H1 (cell line): ENCODE data around the gene NDEL1. TPM values are rescaled to one million over a fixed set of nuclear protein-coding genes. Genes with fewer than 3 reads are reported as not detected.

Experiments used
- CTCF ChIA-PET: fragments of 300-600 bp; sonication (Branson Sonifier 250); formaldehyde crosslinking; loops from one replicate; lab custom pipeline; 2021; ENCODE audit not compliant: partially characterized antibody; lab: Charles Lee
- POLR2A ChIA-PET: fragments of 300-600 bp; sonication (Branson Sonifier 250); formaldehyde crosslinking; loops from one replicate; lab custom pipeline; 2021; ENCODE audit warnings: inconsistent platforms; ENCODE audit not compliant: partially characterized antibody; lab: Charles Lee
- DNase-seq, 2 experiments: peaks; one replicate each; pipeline versions ENCODE4 v3.0.0 to v3.0.0-alpha.2; 2010 to 2022; ENCODE audit warnings: low spot score in 2 of 2, low read depth in 1 of 2, mixed read lengths in 1 of 2
- FAIRE-seq: peaks from 2 replicates; lab custom pipeline; 2011; peaks lifted over from hg19 to GRCh38; lab: Jason Lieb, UNC
- H2AFZ ChIP-seq: 2 replicates; pipeline ENCODE4 v1.8.1; 2012; ENCODE audit warnings: low read length, inconsistent platforms
- H2AK5ac ChIP-seq: 2 replicates; pipeline ENCODE4 v1.6.1; 2013; ENCODE audit warnings: low read depth, low read length
- H2BK120ac ChIP-seq: replicated peaks from 2 replicates; pipeline ENCODE3; 2013; ENCODE audit warnings: low read depth, low read length, inconsistent platforms
- H2BK12ac ChIP-seq: 2 replicates; pipeline ENCODE4 v1.6.1; 2013; ENCODE audit warnings: low read depth, low read length
- H2BK15ac ChIP-seq: 2 replicates; pipeline ENCODE4 v1.6.1; 2013; ENCODE audit warnings: low read length
- H2BK20ac ChIP-seq: 2 replicates; pipeline ENCODE4 v1.6.1; 2013; ENCODE audit warnings: low read length
- H2BK5ac ChIP-seq: 2 replicates; pipeline ENCODE4 v1.6.1; 2013; ENCODE audit warnings: low read depth, low read length
- H3K14ac ChIP-seq: 2 replicates; pipeline ENCODE4 v1.6.1; 2013; ENCODE audit warnings: inconsistent platforms; ENCODE audit not compliant: insufficient read length
- H3K18ac ChIP-seq: 2 replicates; pipeline ENCODE4 v1.6.1; 2013; ENCODE audit warnings: low read length; ENCODE audit errors: extremely low read depth
- H3K23ac ChIP-seq: 2 replicates; pipeline ENCODE4 v1.6.1; 2013; ENCODE audit warnings: inconsistent platforms; ENCODE audit not compliant: insufficient read length
- H3K23me2 ChIP-seq: 2 replicates; pipeline ENCODE4 v1.6.1; 2013; ENCODE audit warnings: low read depth, low read length
- H3K27ac ChIP-seq: 2 replicates; pipeline ENCODE4 v1.6.1; 2011; ENCODE audit warnings: low read depth, low read length, inconsistent platforms
- H3K27me3 ChIP-seq, 4 experiments: replicated peaks in 1 of 4; 1 replicate in 1 of 4; 2 replicates in 3 of 4; pipeline versions ENCODE4 v1.6.1 to v1.8.1; 2011 to 2013; ENCODE audit warnings: low read length in 3 of 4, mild to moderate bottlenecking in 3 of 4, inconsistent platforms in 2 of 4, mixed read lengths in 2 of 4, moderate library complexity in 1 of 4; ENCODE audit not compliant: control insufficient read depth in 3 of 4, insufficient read depth in 3 of 4; ENCODE audit errors: extremely low read depth in 1 of 4
- H3K36me3 ChIP-seq, 4 experiments: 2 replicates each; pipeline versions ENCODE4 v1.6.1 to v1.8.1; 2011 to 2013; ENCODE audit warnings: mild to moderate bottlenecking in 4 of 4, low read length in 3 of 4, moderate library complexity in 2 of 4, control low read depth in 1 of 4, inconsistent platforms in 1 of 4; ENCODE audit not compliant: insufficient read depth in 4 of 4, control insufficient read depth in 2 of 4
- H3K4ac ChIP-seq: replicated peaks from 2 replicates; pipeline ENCODE3; 2013; ENCODE audit warnings: low read length, low read depth, mixed read lengths, inconsistent platforms; ENCODE audit not compliant: insufficient read length
- H3K4me1 ChIP-seq, 4 experiments: replicated peaks in 1 of 4; 1 replicate in 1 of 4; 2 replicates in 3 of 4; pipeline versions ENCODE4 v1.6.1 to v1.8.1; 2011 to 2013; ENCODE audit warnings: low read length in 3 of 4, inconsistent platforms in 2 of 4, mixed read lengths in 1 of 4; ENCODE audit not compliant: insufficient read depth in 4 of 4, control insufficient read depth in 3 of 4
- H3K4me2 ChIP-seq, 2 experiments: 2 replicates each; pipeline versions ENCODE4 v1.6.1 to v1.8.1; 2011 to 2013; ENCODE audit warnings: low read depth in 2 of 2, low read length in 2 of 2, control low read depth in 1 of 2, inconsistent platforms in 1 of 2, mild to moderate bottlenecking in 1 of 2; ENCODE audit not compliant: insufficient read depth in 1 of 2
- H3K4me3 ChIP-seq, 4 experiments: fragments of 200-600, 300-600 bp in 1 of 4; sonication (generic), shearing (Covaris generic), sonication (Bioruptor Twin) in 1 of 4; 2 replicates each; pipeline versions ENCODE4 v1.5.1 to v1.8.1; 2011 to 2016; ENCODE audit warnings: low read length in 4 of 4, low read depth in 3 of 4, control low read depth in 2 of 4, inconsistent platforms in 2 of 4, mild to moderate bottlenecking in 2 of 4, mixed read lengths in 1 of 4, moderate library complexity in 1 of 4; ENCODE audit not compliant: insufficient read depth in 2 of 4; ENCODE audit errors: extremely low read depth in 1 of 4
- H3K56ac ChIP-seq: replicated peaks from 2 replicates; pipeline ENCODE3; 2013; ENCODE audit warnings: low read depth, mild to moderate bottlenecking, mixed read lengths, low read length, inconsistent platforms; ENCODE audit not compliant: insufficient read length
- H3K79me1 ChIP-seq: 2 replicates; pipeline ENCODE4 v1.6.1; 2013; ENCODE audit warnings: low read depth, low read length, control low read depth
- H3K79me2 ChIP-seq, 2 experiments: 2 replicates each; pipeline versions ENCODE4 v1.6.1 to v1.8.1; 2012 to 2013; ENCODE audit warnings: low read length in 2 of 2, mild to moderate bottlenecking in 2 of 2, inconsistent platforms in 1 of 2; ENCODE audit not compliant: insufficient read depth in 2 of 2, control insufficient read depth in 1 of 2
- H3K9ac ChIP-seq, 4 experiments: replicated peaks in 1 of 4; 1 replicate in 1 of 4; 2 replicates in 3 of 4; pipeline versions ENCODE4 v1.6.1 to v1.8.1; 2011 to 2013; ENCODE audit warnings: low read depth in 3 of 4, low read length in 3 of 4, control low read depth in 2 of 4, mild to moderate bottlenecking in 2 of 4, moderate library complexity in 2 of 4, inconsistent platforms in 1 of 4; ENCODE audit errors: extremely low read depth in 1 of 4
- H3K9me3 ChIP-seq, 2 experiments: 2 replicates each; pipeline versions ENCODE4 v1.6.1 to v1.8.1; 2012 to 2013; ENCODE audit warnings: mild to moderate bottlenecking in 2 of 2, moderate library complexity in 2 of 2, control low read depth in 1 of 2, inconsistent platforms in 1 of 2, low read depth in 1 of 2, low read length in 1 of 2, mixed read lengths in 1 of 2; ENCODE audit not compliant: insufficient read depth in 2 of 2
- H4K20me1 ChIP-seq, 2 experiments: replicated peaks in 1 of 2; 2 replicates each; pipeline versions ENCODE3 to v1.8.1; 2011 to 2013; ENCODE audit warnings: inconsistent platforms in 2 of 2, low read length in 2 of 2, mild to moderate bottlenecking in 1 of 2; ENCODE audit not compliant: insufficient read depth in 2 of 2, control insufficient read depth in 1 of 2
- H4K5ac ChIP-seq: 2 replicates; pipeline ENCODE4 v1.6.1; 2013; ENCODE audit warnings: low read length, low read depth, mixed read lengths, inconsistent platforms; ENCODE audit not compliant: insufficient read length
- H4K8ac ChIP-seq: 2 replicates; pipeline ENCODE4 v1.8.0; 2013; ENCODE audit warnings: mild to moderate bottlenecking, moderate library complexity, low read length, inconsistent platforms; ENCODE audit not compliant: insufficient read depth; ENCODE audit errors: extremely low read depth
- H4K91ac ChIP-seq: replicated peaks from 2 replicates; pipeline ENCODE3; 2013; ENCODE audit warnings: low read length, mixed read lengths, inconsistent platforms; ENCODE audit not compliant: insufficient read length
- BRCA1 ChIP-seq: IDR thresholded peaks from 2 replicates; pipeline ENCODE4 v1.6.1; 2012; ENCODE audit warnings: low read depth, low read length, improper control_type of control experiment
- CHD2 ChIP-seq: IDR thresholded peaks from 2 replicates; pipeline ENCODE4 v1.6.1; 2012; ENCODE audit warnings: low read length, improper control_type of control experiment
- CTBP2 ChIP-seq: IDR thresholded peaks from 2 replicates; pipeline ENCODE4 v1.7.0; 2011; ENCODE audit warnings: borderline replicate concordance, mild to moderate bottlenecking, moderate library complexity, mixed read lengths, low read length; ENCODE audit not compliant: insufficient read depth, insufficient read length
- EP300 ChIP-seq, 2 experiments: IDR thresholded peaks; 1 replicate in 1 of 2; 2 replicates in 1 of 2; pipeline ENCODE4 v1.6.1; 2011 to 2012; ENCODE audit warnings: low read depth in 2 of 2, low read length in 2 of 2, mild to moderate bottlenecking in 2 of 2, borderline replicate concordance in 1 of 2, inconsistent platforms in 1 of 2, moderate library complexity in 1 of 2
- HDAC2 ChIP-seq, 2 experiments: fragments of 300-600 bp in 1 of 2; sonication (generic) in 1 of 2; IDR thresholded peaks; 2 replicates each; pipeline ENCODE4 v1.6.1; 2011 to 2012; ENCODE audit warnings: low read depth in 2 of 2, low read length in 2 of 2, mild to moderate bottlenecking in 2 of 2, moderate library complexity in 2 of 2, borderline replicate concordance in 1 of 2, inconsistent platforms in 1 of 2
- KDM4A ChIP-seq: IDR thresholded peaks from one replicate; pipeline ENCODE4 v1.7.1; 2012; ENCODE audit warnings: low read depth, mild to moderate bottlenecking, moderate library complexity, low read length, inconsistent platforms; ENCODE audit not compliant: severe bottlenecking
- PHF8 ChIP-seq: fragments of 200-600 bp; sonication (generic); conservative IDR thresholded peaks from 2 replicates; pipeline ENCODE4 v1.7.1; 2012; ENCODE audit warnings: low read depth, mild to moderate bottlenecking, inconsistent platforms, low read length, moderate library complexity
- POLR2A ChIP-seq, 2 experiments: IDR thresholded peaks; 1 replicate in 1 of 2; 2 replicates in 1 of 2; pipeline ENCODE4 v1.6.1; 2011; ENCODE audit warnings: low read depth in 2 of 2, low read length in 2 of 2, mild to moderate bottlenecking in 2 of 2; ENCODE audit errors: control extremely low read depth in 1 of 2
- SAP30 ChIP-seq: fragments of 300-600 bp; sonication (generic); IDR thresholded peaks from 2 replicates; pipeline ENCODE4 v1.7.1; 2012; ENCODE audit warnings: low read length, moderate library complexity, mild to moderate bottlenecking, inconsistent platforms; ENCODE audit not compliant: insufficient read depth, insufficient replicate concordance
- SP4 ChIP-seq: IDR thresholded peaks from 2 replicates; pipeline ENCODE4 v1.6.1; 2012; ENCODE audit warnings: low read length, inconsistent platforms
- TEAD4 ChIP-seq: IDR thresholded peaks from 2 replicates; pipeline ENCODE4 v1.6.1; 2012; ENCODE audit warnings: low read depth, low read length, inconsistent platforms, mixed read lengths
- WGBS, 2 experiments: shearing (Covaris generic) in 1 of 2; methylation state at CpG; one replicate each; pipeline versions ENCODE4 v1.1.6 to v1.1.7; 2013 to 2015; ENCODE audit warnings: low lambda C conversion rate in 2 of 2, mixed read lengths in 2 of 2, inconsistent platforms in 1 of 2, low coverage in 1 of 2, missing lambda C conversion rate in 1 of 2; ENCODE audit not compliant: insufficient replicate concordance in 2 of 2, insufficient coverage in 1 of 2, insufficient read length in 1 of 2; ENCODE audit errors: extremely low coverage in 1 of 2, missing lambda C conversion rate in 1 of 2; 5-methylcytosine and 5-hydroxymethylcytosine counted together
- polyA plus RNA-seq, 7 experiments: library from polyadenylated mRNA; depleted of rRNA in 3 of 7; stranded (reverse) in 5 of 7; unstranded in 2 of 7; fragments of >200 nt in 5 of 7; fragments of 200-250 nt in 2 of 7; gene quantifications; 1 replicate in 5 of 7; 2 replicates in 1 of 7; 4 replicates in 1 of 7; pipeline versions ENCODE4 v1.2.1 to v1.2.3, GENCODE V29; 2011 to 2013; ENCODE audit warnings: missing spikeins in 2 of 7, mixed read lengths in 2 of 7
- total RNA-seq: library from RNA; stranded (reverse); fragmentation: NEBNext Ultra II Directional; extraction: Animal tissue kit (Norgen Biotek cat#: 25700); gene quantifications from 2 replicates; pipeline ENCODE4 v1.2.1, GENCODE V29; 2021
- TF ChIP-seq, protein P1 (sequence below): IDR thresholded peaks from 2 replicates; pipeline ENCODE4 v1.6.1; 2012; ENCODE audit warnings: low read length, inconsistent platforms

Gene NDEL1
- total and polyA plus RNA-seq, 2 of the 8 experiments (the other 6 are each of a cell fraction or from before 2014, with no cell fraction given), result 31.1 to 32.9 TPM

DNA sequence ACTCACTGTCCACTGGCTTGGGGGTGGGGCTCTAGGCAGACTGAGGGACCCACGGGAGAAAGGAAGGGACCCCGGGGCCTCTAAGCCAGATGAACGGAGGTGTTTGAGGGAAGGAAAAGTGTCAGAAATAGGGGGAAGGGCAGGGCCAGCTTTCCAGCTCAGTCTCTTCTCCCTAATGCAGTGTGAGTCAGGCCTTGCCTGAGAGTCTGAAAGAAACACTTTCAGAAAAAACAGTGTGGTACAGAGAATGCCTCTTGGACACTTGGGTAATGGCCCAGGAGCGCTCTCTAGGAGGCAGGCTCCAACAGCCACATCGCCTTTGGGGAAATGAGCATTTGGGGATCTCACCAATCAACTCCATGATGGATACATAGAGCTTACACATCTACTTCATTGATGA is 46.9 kb downstream of the NDEL1 start:
- Histone ChIP-seq H4K20me1 (peaks cover 0 to 5% of the 10 kb centered on the region in 2 experiments), H2AFZ (no peak overlapping the region), H3K4me3 (no peak overlapping the region), H3K9ac (no peak overlapping the region), H4K5ac (no peak overlapping the region), H3K56ac (no peak overlapping the region), H3K4me2 (no peak overlapping the region), H3K9me3 (no peaks in the 10 kb centered on the region), H4K91ac (no peak overlapping the region), H3K4me1 (no peaks in the 10 kb centered on the region), H3K4ac (no peak overlapping the region), H3K23ac (no peak overlapping the region), H2BK5ac (no peak overlapping the region), H3K18ac (no peak overlapping the region), H2BK20ac (no peak overlapping the region), H3K23me2 (no peaks in the 10 kb centered on the region), H3K27me3 (no peaks in the 10 kb centered on the region), H3K79me1 (no peaks in the 10 kb centered on the region; the same call in 1 of the 2 replicates), H2BK12ac (no peak overlapping the region), H3K36me3 (peaks cover 53 to 96% (median 75%) of the 10 kb centered on the region in 4 experiments), H2BK15ac (no peak overlapping the region), H4K8ac (no peak overlapping the region), H3K14ac (no peak overlapping the region), H3K27ac (no peak overlapping the region), H2AK5ac (no peak overlapping the region), H3K79me2 (no peaks in the 10 kb centered on the region), H2BK120ac (no peak overlapping the region)
- DNase-seq (no peak), FAIRE-seq (no peak)
- ChIA-PET CTCF (interaction anchor here (0.6 to 1.3 kb wide), 4 partner anchors 14 to 303 kb away, joined by 3 read pairs; no protein-coding TSS in a partner anchor), POLR2A (interaction anchor here (0.6 to 0.8 kb wide), 2 partner anchors 10 to 107 kb away, joined by 4 to 5 read pairs; no protein-coding TSS in a partner anchor)
- WGBS, 2 experiments, result 92% methylated on average over 5 of the region's 5 CpGs; no CpG with 5 or more reads in 1 of the 2 experiments
- TF ChIP-seq EP300 (IDR thresholded peaks at IDR 0.05; ENCODE audit: borderline replicate concordance in 1 of 2, low read depth in 2 of 2, low read length in 2 of 2) (no peak), HDAC2 (IDR thresholded peaks at IDR 0.05; ENCODE audit: borderline replicate concordance in 1 of 2, low read depth in 2 of 2, low read length in 2 of 2) (no peak), SP4 (no peak), SAP30 (no peak), CTBP2 (no peak), BRCA1 (no peak), PHF8 (no peak), TEAD4 (no peak), POLR2A (IDR thresholded peaks at IDR 0.05; ENCODE audit: control extremely low read depth in 1 of 2, low read depth in 2 of 2, low read length in 2 of 2) (no peak), CHD2 (no peak), KDM4A (no peak)
- TF ChIP-seq, protein P1, sequence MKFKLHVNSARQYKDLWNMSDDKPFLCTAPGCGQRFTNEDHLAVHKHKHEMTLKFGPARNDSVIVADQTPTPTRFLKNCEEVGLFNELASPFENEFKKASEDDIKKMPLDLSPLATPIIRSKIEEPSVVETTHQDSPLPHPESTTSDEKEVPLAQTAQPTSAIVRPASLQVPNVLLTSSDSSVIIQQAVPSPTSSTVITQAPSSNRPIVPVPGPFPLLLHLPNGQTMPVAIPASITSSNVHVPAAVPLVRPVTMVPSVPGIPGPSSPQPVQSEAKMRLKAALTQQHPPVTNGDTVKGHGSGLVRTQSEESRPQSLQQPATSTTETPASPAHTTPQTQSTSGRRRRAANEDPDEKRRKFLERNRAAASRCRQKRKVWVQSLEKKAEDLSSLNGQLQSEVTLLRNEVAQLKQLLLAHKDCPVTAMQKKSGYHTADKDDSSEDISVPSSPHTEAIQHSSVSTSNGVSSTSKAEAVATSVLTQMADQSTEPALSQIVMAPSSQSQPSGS, result no peak
